ENCODE results near the gene ARHGEF2.
A peak's percentile ranks its signal among the peaks of the same experiment; 100 is the strongest.
"Not testable (repeated sequence)": the region's sequence is repeated elsewhere in the genome, so short reads cannot be mapped to it uniquely, and the experiment has no call there.

ARHGEF2 gene

DNA sequence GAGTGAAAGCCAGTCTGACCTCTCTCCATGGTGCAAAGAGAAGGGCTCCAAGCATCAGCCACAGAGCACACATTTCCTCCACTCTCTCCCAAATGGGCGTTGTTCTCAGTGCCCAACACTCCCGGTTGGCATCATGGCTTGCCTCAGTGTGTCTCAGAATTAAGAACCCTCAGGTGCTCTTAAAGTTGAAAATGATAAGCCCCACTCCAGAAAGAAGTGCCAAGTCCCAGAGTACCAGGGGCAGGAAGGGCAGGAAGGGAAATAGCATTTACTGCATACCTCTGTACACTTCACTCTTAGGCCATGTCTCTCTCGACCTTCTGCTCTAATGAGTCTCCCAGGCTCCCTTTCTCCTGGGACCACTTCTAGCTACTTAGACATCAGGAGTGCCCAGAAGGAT lies 15.2 kb upstream of the ARHGEF2 start:
- DNase-seq (ENCODE audit: insufficient read length, low spot score) (no peak), FAIRE-seq (no peak)

DNA sequence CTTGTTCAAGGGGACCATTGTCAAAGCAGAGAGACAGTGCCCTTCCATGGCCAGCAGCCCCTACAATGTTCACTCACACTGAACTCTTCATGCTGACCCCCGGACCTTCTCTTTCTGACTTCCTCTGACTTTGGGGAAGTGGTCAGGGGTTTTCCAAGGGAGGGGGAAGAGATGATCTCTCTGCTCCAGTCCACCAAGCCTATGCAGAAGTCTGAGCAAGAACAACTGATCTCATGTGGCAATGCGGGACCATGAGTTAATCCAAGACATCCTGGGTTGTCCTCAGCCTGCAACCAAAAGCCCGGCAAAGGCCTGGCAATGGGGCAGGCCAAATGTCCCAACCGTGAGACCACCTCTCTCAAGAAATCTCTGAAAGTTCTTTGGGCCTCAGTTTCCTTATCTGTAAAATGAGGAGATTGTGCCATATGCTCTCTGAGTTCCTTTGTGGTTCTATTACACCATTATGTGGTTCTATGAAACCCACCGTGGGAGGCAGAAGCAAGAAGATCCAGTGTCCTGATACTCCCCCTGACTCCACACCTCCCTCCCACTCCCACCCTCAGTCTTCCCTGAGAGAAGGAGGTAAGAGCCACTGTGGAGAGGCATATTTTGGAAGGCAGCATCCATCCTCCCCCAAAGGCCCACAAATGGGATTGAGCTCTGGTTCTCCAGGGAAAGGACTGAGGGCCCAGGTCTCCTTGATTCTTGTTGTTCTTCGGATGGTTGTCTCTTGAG lies 11.8 kb upstream of the ARHGEF2 start:
- FAIRE-seq: no peak
- no peak for DNase-seq (ENCODE audit: insufficient read length, low spot score)

DNA sequence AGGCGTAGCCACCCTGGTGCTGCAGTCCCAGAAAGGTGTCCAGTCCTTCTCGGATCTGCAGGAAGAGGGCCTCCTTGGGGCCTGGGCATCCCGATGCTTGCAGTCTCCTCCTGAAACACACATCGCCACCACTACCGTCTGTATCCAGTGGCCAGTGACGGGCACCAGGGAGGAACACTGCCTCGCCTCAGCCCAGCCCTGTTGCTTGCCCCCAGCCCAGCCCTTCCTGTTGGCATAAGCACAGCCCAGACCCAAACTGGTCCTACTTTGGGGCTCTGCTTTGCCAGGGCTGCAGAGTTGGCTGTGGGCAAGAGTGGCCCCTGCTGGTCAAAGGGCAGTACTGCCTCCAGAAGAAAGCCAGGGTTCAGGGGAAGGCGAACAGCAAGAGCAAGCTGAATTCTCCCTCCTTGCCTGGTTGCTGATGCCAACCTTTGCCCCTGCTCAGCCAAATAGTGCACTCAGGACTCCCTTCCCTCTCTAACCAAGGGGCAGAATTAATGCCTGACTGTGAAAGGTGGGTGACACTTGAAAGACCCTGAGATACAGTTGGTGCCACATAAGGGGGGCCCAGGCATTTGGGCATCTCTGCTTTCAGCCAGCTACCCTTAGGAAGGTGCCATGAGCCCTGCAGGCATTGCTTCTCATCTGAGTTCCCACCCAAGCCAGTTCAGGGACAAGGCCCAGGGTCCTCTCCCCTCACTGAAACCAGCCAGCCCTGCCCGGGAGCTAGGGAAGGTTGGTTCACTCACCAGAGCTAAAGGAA lies 11.1 kb upstream of the ARHGEF2 start:
- DNase-seq (ENCODE audit: insufficient read length, low spot score): peak; percentile 72

DNA sequence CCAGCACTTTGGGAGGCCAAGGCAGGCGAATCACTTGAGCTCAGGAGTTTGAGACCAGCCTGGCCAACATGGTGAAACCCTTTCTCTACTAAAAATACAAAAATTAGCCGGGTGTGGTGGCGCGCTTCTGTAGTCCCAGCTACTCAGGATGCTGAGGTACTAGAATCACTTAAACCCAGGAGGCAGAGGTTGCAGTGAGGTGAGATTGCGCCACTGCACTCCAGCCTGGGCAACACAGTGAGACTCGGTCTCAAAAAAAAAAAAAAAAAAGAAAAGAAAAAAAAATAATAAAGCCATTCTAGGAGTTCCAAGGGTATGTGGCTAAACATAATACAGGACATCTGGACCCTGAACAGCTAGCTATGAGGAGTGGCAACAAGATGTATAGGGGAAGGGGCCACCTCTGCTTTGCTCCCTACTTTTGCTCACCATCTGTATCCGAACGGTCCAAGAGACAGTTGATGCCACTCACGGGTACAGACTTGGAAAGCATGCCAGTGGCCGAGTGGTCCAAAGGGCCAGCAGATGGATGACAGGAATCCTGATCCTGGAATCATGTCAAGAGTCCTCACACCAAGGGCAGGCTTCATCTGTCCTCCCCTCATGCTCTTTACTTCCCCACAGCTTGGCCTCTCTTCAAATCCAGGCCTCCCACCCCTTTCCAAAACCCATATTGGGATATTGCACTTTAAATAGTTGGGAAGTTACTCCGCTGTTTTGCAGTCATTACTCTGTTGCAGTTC lies 6.7 kb upstream of the ARHGEF2 start:
- FAIRE-seq; DNase-seq (ENCODE audit: insufficient read length, low spot score): not testable (repeated sequence)

More for the DNA sequence above, 11.1 kb upstream of the ARHGEF2 start:
- FAIRE-seq: peak; percentile 57

DNA sequence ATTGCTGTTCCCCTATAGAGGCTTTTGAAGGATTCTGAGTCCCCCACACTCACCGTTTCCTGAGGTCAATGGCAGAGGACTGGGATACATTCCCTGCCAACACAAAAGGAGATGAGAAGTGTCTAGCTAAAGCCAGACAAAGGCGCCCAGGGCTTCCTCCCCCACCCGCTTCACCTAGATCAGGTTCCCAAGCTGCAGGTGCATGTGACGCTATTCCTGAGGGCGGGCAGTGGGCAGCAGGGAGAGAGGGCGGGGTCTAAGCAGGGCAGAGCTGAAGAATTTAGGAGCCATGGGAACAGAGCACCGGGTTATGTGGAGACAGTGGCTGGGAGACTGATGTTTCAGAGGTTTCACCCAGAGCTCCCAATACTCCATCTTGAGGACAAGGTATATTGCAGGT lies 6.0 kb upstream of the ARHGEF2 start:
- DNase-seq (ENCODE audit: insufficient read length, low spot score): no peak
- no peak for FAIRE-seq

DNA sequence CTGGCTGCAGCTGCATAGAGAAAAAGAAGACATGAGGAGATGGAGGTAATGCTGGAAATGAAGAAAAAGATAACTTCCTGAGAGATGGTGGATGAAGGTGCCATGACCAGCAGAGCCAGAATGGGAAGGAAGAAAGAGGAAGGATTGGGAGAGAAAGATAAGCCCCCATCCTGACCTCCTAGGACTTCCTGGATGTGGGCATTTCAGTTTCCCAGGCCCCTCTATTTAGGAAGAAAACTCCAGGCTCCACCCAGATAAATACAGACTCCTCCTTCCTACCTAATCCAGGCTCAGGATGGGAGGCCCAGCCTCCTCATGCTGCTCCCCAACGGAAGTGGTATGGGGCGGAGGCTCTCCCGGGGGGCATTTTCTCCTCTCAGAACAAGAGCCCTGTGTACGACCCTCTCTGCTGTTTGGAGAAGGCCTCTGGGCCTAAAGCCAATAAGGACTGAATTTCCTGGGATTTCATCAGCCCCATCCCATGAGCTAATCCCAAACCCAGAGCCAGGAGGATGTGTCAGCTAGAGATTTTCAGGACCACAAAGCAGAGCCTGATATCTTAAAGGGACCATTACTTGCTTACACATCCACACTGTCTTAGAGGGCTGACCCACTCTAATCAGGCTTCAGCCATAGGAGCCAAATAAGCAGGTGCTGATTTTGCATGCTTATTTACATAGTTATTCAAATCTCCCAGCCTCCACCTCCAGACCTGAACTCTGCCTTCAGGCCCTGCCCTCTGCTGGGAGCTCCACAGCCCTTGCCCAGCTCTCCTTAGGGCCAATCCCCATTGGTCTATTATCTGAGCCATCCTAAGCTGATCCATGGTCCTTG lies 5.1 kb upstream of the ARHGEF2 start:
- FAIRE-seq (no peak), DNase-seq (ENCODE audit: insufficient read length, low spot score) (peak; percentile 57)

DNA sequence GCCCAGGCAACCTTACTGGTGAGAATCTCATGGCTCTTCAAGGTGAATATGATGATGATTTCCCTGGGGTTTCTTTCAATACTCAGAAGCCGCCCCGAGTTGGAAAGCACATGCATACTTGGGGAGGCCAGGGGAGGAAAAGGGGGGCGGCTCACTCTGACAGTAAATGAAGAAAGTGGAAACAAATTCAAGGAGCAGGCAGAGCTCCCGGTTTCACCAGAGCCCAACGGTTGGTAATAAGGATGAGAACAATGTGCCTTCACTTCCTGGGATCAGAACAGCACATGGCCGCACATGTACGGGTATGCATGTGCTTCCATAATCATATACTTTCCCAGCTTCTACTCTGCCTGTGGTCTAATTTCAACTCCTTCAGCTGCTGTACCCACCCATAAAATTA lies 3.8 kb upstream of the ARHGEF2 start:
- FAIRE-seq: no peak
- no peak for DNase-seq (ENCODE audit: insufficient read length, low spot score)

DNA sequence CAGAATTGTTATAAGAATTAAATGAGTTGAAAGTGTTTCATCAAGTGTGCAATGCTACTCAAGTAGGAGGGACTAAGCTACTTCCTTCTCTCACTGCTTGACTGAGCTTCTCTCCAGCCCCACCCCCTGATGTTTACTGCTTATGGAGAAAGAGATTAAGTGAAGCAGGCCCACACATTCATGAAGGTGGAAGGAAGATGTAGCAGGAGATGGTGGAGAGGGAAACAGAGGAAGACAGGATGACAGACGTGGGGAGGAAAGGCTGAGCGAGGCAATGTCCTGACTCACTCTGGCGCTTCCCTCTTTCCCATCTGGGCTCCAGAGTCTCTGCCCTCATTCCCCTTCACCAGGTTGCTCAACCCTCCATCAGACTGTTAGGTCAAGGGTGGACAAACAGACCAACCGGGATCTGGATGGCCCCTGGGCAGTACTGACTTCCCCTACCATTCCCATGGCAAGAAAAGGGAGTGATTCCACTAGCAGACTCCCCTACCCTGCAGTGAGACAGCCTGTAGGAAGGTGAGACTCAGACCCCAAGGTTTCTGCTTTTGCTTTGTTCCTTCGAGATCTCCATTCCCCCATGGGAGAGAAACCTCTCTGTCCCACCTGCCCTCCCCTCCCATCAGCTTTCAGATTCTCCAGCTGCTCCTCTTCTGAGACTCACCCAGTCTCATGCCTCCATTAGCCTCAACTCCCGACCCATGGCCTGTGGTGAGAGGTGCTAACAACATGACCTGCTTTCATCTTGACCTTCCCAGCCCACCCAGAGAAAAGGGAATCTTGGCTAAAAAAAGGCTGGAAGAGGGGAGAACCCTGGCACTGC lies 3.1 kb upstream of the ARHGEF2 start:
- DNase-seq (ENCODE audit: insufficient read length, low spot score): no peak
- FAIRE-seq: no peak

DNA sequence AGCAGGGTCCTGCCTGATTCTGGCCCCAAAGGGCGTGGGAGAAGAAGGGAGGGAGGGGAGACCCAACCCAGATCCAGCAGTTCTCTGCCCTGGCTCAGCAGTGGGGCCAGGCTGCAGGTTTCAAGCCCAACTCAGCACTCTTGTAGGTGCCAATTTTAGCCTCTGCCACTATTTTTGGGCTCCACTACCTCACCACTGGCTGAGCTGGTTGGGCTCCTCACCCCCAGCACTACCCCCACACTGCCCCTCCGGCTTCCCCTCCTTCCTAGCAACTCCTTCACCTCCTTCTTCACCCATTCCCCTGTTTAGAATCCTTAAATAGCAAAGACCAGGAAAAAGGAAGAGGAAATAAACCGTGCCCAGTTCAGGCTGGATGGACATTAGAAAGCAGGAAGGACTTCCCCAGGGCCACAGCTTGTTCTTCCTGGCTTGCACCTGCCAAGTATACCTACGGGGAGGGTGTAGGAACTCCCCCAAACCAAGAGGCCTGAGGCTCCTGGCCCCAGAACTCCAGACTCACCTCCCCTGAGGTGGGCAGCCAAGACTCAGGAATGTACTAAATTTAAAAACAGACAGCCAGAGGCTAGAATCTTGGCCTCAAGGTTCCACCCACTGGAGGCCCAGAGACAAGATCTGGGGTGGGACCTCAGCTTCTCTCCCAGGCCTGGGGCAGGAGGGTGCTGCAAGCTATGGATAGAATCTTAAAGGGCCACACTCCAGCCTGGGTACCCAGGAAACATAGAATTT lies 1.4 kb upstream of the ARHGEF2 start:
- FAIRE-seq: no peak
- no peak for DNase-seq (ENCODE audit: insufficient read length, low spot score)

DNA sequence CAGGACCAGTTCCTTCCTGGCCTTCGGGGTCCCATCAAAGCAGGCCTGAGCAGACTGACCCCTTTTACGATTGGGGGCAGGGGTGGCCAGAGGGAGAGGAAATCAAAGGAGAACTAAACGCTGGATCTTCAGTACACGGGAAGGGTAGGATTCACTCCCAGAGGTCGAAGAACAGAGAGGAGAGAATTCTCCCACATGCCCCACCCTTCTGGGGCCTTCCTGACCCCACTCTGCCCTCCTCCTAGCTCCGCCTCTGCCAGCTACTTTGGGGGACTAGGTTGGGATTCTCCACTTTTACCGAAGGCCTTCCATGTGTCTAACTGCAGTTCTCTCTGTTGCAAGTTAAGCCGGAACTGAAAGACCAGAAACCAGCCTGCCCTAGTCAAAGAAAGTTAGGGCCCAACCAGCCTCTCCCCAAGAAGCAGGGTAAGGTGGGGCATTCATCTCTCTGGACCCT lies 654 bp upstream of the ARHGEF2 start:
- FAIRE-seq: no peak
- no peak for DNase-seq (ENCODE audit: insufficient read length, low spot score)

DNA sequence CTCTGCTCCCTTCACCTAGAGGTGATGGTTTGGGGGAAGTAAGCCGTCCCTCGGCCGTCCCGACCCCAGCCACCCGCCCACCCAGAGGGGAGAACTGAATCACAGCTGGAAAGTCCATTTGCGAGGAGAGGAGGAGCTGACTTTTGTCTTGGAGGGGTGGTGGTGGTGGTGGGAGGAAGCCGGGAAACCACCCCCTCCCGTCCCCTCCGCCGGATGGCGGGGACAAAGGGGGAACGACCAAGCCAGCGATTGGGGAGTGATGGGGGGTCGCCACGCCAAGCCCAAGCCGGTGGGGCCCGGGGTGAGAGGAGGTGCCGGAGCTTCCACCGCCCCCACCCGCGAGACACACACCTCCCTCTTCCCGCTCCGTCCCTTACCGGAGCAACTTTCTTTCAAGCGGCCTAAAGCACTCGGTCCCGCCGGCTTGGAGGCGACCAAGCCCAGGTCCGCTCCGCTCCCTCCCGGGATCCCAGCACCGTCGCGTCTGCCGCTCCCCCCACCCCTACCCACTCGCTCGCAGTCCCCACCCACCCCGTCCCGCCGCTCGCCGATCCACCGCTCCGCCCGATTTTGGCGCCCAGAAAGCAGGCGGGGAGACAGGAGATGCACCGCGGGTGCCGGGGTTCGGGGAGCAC lies 540 bp downstream of the ARHGEF2 start:
- DNase-seq (ENCODE audit: insufficient read length, low spot score) (no peak), FAIRE-seq (no peak)

DNA sequence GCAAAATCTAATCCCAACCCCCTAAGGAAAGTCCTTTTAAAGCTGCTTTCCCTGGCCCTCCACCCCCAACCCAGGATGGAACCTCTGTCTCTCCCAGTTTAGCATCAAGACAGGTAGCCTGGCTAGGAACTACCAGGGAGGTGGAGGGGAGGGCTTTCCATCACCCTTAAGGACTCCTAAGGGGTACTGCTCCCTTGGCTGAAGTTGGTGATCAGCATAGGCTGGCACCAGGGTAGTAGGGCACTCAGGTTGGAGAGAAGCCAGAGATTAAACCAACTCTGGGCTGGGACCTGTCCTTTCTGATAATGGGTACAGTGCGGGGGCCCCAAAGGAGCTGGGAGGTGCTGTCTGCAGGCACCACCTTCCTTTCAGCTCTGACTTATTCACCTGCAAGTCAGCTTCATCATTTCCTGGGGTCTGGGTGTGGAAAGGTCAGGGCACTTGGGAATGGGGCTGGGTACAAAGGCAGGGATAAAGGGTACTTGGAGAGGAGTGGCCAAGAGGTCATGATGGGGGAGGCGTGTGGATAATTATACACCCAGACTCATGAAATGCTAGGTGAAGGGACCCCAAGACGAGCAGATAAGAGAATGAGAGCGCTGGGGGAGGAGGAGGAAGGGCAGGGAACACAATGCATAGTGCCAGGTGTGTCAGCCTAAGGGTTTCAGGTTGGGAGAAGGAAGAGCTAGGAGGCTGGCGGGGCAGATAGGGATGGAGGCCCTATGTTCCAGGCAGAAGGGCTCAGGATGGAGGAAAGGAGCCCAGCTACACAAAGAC lies 1.2 kb downstream of the ARHGEF2 start:
- FAIRE-seq (no peak), DNase-seq (ENCODE audit: insufficient read length, low spot score) (no peak)

DNA sequence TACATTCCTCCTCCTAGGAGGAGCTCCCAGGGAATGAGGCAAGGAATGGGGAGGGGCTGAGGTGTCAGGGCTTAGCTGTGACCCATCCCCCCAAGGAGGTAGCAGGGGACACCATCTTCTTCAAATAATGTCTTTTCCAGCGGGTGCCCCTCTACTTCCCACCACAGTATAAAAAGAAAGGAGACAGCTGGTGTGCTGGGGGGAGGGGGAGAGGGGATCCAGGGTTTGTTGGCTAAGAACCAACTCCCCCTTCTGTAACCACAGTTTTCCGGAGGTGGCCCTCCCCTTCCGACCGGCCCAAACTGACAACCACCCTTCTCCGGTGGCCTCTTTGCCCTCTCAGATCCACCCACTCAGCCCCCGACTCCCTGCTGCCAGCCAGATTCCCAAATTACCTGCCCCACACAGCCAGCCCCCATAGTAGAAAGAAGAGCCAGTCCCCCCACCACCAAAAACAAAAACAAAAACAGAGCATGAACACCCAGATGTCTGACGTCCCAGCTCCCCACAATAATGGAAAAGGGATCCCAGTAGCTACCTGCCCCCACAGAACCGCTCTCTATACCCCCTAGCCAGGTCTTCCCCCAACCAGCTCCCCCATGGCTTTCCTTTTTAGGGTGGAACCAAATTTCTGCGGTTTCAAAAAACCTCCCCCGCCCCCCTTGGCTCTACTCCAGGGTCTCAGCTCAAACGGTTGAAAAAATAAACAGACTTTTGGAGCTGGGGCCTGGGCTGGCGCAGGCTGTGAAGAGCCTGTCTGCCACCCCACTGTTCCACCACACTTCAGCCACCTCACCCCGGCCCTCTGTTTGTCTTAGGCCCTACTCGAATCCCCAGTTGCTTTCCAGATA lies 2.1 kb downstream of the ARHGEF2 start:
- FAIRE-seq: no peak
- DNase-seq (ENCODE audit: insufficient read length, low spot score): no peak

DNA sequence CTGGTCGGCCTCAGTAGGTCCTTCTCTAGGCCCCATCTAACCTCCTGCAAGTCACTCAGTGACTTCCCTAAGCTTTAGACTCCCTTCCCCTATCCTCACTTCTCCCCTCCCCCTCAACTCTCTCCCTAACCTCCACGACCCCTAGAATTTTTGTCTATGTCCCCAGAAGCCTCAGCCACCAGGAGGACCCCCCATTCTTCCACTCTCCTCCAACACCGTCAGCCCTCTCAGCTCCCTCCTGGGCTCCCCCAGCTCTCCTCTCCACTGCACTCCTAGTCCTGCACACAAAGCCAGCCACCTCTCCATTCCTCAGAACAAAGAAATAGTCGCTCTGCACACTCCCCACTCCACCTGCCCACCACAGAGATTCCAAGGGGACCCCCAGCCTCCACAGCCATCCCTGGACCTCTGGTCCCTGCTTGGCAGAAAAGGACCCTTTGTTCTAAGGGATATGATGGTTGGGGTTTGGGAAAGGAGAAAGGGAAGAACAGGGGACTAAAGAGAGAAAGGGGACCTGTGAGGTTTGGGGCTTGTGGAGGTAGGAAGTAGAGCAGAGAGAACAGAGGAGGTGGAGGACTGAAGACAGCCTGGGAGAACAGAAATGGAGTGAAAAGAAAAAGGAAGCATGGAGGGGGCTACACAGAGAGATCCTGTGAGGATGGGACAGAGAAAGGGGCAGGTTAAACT lies 2.8 kb downstream of the ARHGEF2 start:
- no peak for FAIRE-seq

DNA sequence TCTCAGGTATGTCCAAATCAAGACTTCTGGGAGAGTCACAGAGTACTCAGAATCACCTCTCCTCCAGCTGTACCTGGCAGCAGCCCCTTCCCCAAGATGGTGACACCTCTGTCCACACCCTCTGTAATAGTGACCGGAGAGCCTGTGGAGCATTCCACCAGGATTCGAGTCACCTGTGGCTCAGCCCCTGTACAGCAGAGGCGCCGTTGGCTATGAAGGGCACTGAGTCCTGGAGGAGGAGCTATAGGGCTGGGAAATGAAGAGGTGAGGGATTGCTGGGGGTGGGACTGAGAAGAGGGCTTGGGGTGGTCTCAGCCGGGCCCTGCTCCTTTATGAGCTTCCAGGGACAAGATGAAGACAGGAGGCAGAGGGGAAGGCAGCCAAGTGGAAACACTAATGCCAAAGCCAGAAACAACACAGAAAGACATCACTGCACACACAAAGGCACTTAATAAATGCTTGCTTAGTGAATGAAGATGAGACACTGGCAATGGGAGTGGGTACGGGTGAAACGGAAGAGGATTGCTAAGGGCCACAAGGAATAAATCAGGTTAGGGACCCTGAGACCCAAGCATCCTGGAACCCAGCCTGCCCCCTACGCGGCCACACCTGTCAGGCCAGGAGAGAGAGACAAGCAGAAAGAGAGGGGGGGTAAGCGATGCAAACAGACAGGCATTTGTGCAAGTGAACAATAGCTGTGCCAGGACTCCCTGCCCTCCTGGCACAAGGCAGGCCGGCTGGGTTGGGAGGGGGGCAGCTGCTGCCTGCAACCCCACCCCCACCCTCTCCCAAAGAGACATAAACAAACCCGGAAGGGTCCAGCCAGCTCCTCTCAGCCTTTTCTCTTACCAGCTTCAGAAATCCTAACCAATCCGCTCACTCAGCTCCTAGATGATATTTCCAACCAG lies 3.9 kb downstream of the ARHGEF2 start:
- DNase-seq (ENCODE audit: insufficient read length, low spot score): no peak
- FAIRE-seq: no peak

More for the DNA sequence above, 2.8 kb downstream of the ARHGEF2 start:
- no peak for DNase-seq (ENCODE audit: insufficient read length, low spot score)
